Panc1 (cell line): ENCODE data around the gene CTDSP2.

Experiments
- CTCF ChIP-seq: fragments of 450-650 bp; IDR thresholded peaks from 2 replicates; pipeline ENCODE4 v1.5.1; 2017; ENCODE audit warnings: mild to moderate bottlenecking
- SIN3A ChIP-seq: IDR thresholded peaks from 2 replicates; pipeline ENCODE4 v1.6.1; 2012; ENCODE audit warnings: low read depth, mild to moderate bottlenecking, low read length, moderate library complexity, borderline replicate concordance; ENCODE audit not compliant: insufficient read depth

GRCh38 chr12:57874166-57875108 is 27.9 kb upstream of the CTDSP2 start:
- no peak for TF ChIP-seq CTCF
- TF ChIP-seq SIN3A: no peak
